NOMO-1 (cell line): ENCODE data around the gene ITPA.

Experiments
- DNase-seq, 2 experiments: peaks; one replicate each; lab custom pipeline; 2025; ENCODE audit not compliant: unreplicated experiment in 2 of 2; lab: John Stamatoyannopoulos, UW

ITPA gene

DNA sequence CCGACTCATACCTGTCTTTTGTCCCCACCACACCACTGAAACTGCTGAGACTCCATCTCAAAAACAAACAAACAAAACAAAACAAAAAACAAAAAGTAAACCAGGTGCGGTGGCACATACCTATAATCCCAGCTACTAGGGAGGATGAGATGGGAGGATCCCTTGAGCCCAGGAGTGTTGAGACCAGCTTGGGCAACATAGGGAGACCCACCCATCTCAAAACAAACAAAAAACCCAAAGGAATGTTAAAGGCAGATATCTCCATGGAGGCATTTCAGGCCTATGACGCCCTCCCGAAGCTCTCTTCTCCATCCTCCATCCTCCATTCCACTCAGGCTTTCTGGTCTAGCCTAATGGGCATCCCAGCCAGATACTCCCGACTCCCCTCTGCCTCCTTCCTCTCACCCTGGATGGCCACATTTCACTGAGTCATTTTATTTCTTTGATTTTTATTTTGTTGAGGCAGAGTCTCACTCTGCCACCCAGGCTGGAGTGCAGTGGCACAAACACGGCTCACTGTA lies 32.9 kb downstream of the ITPA start:
- DNase-seq = no peak

DNA sequence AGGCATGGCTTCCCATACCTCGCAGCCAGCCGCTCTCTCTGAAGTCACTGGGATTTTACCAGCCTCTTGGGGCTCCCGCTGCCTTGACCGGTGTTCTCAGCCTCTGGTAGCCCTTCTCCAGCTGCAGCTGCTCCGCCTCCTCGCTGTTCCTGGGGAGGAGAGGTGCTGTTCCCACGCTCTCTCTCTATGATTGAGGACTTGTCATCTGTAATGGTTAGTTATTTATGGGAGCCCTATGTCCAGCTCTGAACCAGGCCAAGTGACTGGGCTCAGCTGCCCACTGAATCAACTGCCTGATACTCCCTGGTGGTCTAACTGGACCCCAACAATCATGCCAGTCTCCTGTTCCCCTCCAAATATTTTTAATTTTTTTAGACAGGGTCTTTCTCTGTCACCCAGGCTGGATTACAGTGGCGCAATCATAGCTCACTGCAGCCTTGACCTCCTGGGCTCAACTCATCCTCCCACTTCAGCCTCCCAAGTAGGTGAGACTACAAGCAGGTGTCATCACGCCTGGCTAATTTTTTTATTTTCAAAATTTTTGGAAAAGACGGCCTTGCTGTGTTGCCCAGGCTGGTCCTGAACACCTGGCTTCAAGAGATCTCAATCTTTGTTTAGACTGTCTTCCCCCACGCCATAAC lies 34.5 kb downstream of the ITPA start:
- no peak for DNase-seq

DNA sequence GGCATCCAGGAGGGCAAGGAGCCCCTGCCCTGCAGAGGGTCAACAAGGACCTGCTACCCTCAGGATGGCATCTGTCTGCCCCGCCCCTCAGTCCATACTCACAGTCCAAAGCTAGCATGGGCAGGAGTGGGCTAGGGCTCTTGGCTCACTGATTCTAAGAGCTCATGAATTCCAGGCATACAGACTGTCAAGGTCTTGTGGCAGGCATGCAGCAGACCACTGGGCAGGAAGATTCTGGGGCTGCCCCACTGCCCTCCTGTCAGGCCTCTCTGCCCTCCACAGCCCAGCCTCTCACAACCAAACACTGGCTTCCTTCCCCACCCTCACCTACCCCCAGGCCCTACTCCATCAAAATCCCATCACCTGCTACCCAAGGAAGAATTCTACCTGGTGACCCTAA lies 35.3 kb downstream of the ITPA start:
- no peak for DNase-seq

DNA sequence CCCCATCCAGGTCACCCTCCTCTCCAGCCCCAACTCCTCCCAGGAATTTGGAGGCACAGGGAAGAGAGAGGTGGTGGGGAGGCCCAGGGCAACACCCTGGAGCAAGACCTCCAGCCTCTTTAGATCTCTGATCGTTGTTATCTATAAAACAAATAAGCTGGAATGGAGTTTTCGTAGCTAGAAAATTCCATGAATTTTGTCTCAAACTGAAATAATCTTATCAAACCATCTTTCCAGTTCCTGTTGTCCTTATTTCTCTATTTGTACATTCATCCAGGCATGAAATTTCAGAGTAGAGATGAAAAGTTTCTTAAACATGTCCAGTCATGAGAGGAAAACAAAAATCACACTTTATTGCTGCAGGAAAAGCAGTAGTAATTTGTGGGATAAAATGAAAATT lies 35.9 kb downstream of the ITPA start:
- no peak for DNase-seq

DNA sequence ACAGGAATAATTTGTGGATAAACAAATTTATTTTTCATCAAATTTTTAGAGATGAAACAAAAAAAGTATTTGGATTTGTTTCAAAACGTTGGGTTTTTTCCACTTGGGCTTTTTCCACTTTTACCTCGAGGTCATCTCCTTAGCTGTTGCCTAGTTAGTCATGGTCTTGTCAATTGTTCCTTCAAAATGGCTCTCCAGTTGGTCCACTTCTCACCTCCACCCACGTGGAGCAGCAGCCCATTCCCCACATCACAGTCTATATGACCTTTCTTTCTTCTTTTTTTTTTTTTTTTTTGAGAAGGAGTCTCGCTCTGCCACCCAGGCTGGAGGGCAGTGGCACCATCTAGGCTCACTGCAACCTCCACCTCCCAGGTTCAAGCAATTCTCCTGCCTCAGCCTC lies 36.4 kb downstream of the ITPA start:
- no peak for DNase-seq

DNA sequence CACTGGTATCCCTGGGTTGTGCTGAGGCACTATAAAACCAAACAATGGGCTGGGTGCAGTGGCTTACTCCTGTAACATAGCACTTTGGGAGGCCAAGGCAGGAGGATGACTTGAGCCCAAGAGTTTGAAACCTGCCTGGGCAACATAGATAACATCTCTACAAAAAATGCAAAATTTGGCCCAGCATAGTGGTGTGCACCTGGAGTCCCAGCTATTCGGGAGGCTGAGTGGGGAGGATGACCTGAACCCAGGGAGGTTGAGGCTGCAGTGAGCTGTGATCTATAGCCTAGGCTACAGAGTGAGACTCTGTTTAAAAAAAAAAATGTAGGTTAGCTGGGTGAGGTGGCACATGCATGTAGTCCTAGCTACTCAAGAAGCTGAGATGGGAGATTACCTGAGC lies 37.4 kb downstream of the ITPA start:
- DNase-seq = no peak

DNA sequence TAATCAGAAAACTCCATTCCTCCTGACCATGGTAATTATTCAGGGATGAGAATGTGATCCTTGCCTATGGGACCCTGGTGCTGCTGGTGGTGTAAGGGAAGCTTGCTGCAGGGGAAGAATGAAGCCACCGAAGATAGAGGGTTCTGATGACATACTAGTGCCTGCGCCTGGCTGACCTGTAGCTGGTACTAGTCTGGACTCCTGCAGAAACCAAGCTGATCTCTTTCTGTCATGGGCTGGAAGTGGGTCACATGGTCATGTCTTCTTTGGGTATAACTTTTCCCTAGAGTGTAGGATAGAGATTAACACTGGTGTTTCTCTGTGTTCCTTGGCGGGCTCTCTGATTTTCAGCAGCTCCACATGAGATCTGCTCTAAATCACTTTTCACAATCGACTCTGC lies 38.3 kb downstream of the ITPA start:
- DNase-seq = no peak

DNA sequence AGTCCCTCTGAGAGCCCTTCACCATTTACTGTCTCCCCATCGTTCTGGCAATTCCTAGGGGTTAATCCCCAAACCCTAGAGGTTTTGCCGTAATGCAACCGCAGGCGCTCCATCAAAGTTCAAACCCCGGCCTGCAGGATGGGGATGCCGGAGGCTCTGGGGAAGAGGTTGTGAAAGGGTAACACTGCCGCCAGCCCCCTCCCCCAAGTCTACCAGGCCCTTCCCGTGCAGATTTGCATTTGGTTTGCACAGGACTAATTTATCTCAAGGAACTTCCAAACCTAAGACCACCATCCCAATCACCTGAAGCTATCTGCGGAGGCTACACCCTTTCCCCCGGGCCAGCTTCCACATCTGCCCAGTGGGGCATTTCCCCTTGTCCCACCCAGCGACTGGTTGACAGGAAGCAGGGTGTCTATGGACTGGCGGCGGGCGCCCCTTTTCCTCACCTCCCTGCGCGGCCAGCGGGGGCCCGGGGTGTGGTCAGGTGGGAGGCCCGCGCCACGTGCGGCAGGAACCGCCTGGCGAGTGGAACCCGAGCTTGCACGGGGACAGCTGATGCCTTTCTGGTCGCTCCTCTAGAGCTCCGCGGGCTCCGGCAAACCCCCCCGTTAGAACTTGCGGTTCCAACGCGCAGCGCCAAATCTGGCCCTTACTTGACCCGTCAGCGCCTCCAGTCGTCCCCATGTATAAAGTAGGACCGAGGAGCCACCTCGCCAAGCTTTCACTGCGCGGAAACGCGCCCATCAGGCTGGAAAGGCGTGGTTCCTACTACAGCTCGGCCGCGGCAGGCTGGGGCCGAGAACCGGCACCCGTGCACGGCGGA lies 39.1 kb downstream of the ITPA start:
- no peak for DNase-seq

DNA sequence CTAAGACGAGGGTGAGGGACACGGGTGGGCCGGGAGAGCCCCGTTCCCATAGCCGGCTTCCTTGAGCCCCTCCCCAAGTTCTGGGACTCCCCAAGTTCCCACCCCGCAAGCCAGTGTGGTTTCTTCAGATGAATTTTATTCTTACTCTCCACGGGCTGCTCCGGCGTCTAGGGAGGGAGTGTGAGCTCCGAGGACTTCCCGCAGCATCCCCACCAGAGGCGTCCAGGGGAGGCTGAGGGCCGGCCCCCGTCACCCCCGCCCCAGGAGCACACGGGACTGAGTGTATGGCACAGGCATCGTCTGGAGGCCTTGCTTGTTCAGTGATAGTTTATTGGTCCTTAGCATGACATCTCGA lies 39.7 kb downstream of the ITPA start:
- DNase-seq = no peak

DNA sequence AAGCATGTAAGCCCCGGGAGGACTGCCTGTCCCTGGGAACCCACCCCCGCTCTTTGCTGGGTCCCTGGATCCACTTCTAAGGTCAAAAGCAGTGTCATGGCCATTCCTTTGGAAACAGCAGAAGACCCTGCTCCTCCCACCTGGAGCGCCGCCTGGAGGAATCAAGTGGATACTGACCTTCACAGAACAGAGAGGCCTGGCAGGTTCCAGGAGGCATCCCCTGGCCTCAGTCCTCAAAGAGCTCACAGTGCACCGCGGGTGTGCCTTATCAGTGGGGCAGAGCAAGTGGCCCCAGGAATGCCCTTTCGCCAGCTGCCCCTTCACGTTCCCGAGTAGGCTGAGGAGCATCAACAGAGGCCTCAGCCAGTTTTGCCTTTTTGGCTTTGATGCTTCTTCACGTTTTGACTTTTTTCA lies 40.8 kb downstream of the ITPA start:
- no peak for DNase-seq

DNA sequence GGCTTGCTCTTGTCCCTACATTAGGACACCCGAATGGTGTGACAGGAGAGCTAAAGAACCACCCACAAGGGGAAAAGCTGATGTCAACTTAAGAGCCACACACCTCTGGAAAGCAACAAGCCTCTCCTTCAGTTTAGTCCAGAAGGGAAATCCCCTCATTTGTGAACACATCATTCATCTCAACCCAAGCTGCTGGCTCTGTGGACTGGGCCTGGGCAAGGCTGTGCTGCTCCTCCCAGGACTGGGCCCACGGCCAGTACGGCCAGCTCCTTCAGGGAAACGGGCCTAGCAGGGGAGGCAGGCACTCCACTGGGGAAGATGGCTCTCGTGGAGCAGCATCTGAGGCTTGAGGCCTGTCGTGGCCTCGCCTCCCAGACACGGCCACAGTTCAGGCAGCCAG lies 42.5 kb downstream of the ITPA start:
- no peak for DNase-seq

DNA sequence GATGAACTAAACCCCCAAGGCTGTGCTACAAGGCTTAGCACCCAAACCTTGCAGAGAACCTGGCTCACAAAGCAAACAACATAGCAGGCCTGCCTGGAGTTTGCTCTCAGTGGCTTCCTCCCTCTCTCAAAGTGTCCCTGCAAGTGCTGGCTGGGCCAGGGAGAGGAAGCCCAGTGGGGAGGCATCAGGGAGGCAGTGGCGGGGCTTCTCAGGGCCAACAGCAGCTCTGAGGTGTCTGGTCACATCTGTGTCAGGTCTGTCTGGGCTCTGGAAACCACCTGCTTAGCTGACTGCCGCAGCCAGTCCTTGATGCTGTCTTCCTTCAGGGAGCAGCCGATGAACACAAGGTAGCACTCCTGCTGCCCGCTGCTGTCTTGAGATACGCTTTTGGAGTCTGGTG lies 46.4 kb downstream of the ITPA start:
- no peak for DNase-seq

DNA sequence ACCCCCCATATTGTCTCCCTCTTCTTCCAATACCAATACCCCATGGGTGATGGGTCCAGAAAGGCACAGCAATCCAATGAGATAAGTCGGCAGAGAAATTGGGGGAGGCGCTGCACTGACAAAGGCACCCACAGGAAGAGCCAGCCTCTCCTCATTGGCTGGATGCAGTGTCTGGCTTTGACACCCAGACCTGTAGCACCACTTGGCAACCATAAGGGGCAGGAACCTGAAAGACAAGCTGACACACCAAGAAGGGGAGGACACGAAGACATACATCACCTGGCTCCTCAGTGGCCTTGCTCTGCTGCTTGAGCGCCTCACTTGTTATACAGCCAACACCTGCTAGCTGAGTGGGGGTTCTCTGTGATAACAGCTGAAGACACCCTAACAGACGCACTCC lies 49.1 kb downstream of the ITPA start:
- DNase-seq = no peak

DNA sequence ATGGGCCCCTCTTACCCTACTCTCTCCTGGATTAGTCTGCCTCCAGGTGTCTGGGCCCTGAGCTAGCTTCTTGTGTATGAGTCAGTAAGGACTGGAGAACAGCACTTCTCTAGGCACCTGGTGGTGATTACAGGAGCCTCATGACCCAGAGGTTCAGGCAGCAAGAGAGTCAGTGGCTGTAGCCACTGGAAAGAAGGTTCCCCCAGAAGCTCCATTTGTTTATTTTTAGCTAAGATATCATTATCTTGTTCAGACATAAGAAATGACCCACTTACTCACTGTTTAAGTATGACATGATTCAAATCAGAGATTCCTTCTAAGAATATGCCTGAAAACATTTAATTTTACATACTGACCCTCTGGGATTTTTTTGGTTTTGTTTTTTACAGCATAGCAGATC lies 53.3 kb downstream of the ITPA start:
- no peak for DNase-seq

DNA sequence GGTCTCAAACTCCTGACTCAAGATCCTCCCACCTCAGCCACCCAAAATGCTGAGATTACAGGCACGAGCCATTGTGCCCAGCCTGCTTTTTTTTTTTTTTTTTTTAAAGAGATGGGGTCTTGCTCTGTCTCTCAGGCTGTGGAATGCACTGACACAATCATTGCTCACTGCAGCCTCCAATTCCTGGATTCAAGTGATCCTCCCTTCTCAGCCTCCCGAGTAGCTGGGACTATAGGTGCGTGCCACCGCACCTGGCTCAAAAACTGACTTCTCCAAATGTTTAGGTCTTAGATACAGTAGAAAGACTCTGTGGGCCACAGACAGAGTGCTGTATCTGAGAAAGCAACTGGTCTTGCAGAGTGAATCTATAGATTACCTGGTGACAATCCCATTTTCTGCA lies 60.8 kb downstream of the ITPA start:
- DNase-seq = no peak

DNA sequence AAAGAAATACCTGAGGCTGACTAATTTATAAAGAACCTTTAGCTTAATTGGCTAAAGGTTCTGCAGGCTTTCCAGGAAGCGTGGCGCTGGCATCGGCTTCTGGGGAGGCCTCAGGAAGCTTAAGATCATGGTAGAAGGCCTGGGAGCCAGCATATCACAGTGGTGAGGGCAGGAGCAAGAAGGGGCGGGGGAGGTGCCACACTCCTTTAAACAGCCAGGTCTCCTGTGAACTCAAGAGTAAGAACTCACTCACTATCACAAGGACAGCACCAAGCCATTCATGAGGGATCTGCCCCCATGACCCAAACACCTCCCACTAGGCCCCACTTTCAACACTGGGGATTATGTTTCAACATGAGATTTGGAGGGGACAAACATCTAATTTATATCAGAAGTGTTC lies 64.1 kb downstream of the ITPA start:
- no peak for DNase-seq
